GM18507 (cell line): ENCODE data around the gene AIMP2.
A peak's percentile ranks its signal among the peaks of the same experiment; 100 is the strongest.
"Not testable (repeated sequence)": the region's sequence is repeated elsewhere in the genome, so short reads cannot be mapped to it uniquely, and the experiment has no call there.

ENCODE experiments used
- DNase-seq: peaks from one replicate; pipeline ENCODE4 v3.0.0; 2011; ENCODE audit warnings: low read depth; ENCODE audit not compliant: insufficient read length; ENCODE audit errors: extremely low spot score
- FAIRE-seq: peaks from 2 replicates; lab custom pipeline; 2011; peaks lifted over from hg19 to GRCh38; lab: Jason Lieb, UNC

Gene AIMP2

DNA sequence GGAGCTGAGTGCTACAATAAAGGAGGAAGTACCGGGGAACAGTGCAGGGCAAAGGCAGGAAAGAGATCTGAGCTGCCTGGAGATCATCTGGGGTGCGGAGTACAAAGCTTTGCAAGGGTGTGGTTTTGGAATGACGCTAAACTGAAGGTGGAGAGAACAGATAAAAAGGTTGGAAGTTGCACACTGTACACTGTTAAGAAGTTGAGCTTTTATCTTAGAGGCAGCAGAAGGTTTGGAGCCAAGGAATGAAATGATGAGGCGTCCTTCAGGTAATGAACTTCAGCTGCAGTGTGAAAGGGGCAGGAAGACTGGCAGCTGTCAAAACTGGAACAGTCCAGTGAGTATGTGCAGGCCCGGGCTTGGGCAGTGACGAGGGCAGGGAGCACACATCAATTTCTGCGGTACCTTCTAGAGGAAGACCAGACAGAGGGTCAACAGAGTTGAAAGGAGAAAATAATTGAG lies 14.9 kb downstream of the AIMP2 start:
- DNase-seq: no peak
- no peak for FAIRE-seq

GRCh38 chr7:6026011-6026819 lies 17.1 kb downstream of the AIMP2 start:
- FAIRE-seq (peak; percentile 72), DNase-seq (peak; percentile 42)

DNA sequence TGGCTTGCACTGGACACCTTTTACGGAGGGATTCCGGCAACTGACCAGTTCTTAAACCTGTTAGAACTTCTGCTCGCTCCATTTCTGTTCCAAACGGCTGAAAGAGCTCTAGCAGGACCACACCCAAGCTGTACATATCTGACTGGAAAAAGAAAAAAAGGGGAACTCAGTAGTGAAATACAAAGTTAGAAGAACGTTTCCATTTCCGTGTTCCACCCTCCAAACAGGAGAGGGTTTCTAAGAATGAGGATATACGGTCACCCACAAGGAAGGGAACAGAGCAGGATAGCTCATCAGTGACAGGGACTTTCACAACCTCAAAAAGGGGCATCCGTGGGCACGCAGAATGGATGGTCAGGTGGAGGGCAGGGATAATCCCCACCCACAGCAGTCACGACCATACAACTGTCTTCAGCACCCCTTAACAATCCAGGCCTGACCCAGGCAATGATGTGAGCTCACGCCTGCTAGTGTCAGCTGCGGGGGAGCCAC lies 17.8 kb downstream of the AIMP2 start:
- no peak for FAIRE-seq
- DNase-seq: no peak

DNA sequence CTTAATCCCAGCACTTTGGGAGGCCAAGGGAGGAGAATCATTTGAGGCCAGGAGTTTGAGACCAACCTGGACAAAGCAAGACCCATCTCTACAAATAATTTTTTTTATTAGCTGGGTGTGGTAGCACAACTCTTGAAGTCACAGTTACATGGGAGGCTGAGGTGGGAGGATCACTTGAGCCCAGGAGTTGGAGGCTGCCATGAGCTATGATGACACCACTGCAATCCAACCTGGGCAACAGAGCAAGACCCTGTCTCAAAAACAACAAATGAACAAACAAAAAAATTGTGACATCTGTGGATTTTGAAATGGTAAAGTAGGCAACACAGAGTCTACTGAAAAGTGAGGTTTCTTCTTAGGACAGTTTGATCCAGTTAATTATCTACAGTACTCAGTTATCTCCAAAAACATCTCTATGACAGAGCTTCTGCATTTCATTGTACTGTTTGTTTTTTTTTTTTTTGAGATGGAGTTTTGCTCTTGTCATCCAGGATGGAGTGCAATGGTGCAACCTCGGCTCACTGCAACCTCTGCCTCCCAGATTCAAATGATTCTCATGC lies 18.8 kb downstream of the AIMP2 start:
- no peak for FAIRE-seq
- DNase-seq: no peak

- FAIRE-seq (no peak), DNase-seq (no peak)
These were observed 19.5 kb downstream of the AIMP2 start for GRCh38 chr7:6028563-6028962.

DNA sequence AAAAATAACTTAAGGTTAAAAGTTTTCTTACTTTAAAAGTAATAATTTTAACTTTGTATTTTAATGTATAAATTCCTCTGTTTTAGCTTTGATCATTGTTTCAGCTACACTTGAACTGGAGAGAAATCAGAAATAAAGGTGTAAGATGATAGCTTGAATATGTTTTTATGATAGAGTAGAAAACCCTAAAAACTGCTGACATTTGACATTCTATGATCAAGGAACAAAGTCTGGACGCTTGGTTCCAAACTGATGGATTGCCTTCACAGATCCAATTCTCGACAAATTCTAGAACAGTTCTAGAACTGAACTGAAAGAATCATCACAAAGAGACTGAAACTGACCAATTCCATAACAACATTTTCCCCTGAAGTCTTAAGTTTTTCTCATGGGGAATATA lies 21.9 kb downstream of the AIMP2 start, which contains the start of gene ANKRD61:
ANKRD61 (plus strand) TSS at position 389 of the 400 bp plus-strand sequence; CDS start at position 389, 0 bp downstream.
- FAIRE-seq: no peak
- no peak for DNase-seq

GRCh38 chr7:6031567-6031966 lies 22.5 kb downstream of the AIMP2 start:
- no peak for DNase-seq
- FAIRE-seq: no peak

GRCh38 chr7:6032167-6032566 lies 23.1 kb downstream of the AIMP2 start:
- no peak for FAIRE-seq
- DNase-seq: no peak

DNA sequence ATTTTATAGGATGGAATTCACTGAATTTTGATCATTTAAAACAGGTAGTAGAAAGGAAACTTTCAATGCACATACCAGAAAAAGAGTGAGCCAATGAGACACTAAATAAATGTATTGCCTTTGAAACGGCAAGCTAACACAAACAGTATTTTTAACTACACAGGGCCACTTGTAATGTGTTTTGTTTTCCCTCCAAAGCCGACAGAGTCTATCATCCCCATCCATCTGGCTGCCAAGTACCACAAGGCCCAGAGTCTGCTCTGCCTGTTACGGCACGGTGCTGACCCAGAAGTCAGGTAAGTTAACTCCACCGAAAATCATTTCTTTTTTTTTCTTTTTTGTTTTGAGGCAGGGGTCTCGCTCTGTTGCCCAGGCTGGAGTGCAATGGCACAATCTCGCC lies 23.6 kb downstream of the AIMP2 start:
- no peak for FAIRE-seq

GRCh38 chr7:6035165-6035564 lies 26.1 kb downstream of the AIMP2 start:
- FAIRE-seq (no peak), DNase-seq (no peak)

More for the DNA sequence above, 23.6 kb downstream of the AIMP2 start:
- DNase-seq: no peak

DNA sequence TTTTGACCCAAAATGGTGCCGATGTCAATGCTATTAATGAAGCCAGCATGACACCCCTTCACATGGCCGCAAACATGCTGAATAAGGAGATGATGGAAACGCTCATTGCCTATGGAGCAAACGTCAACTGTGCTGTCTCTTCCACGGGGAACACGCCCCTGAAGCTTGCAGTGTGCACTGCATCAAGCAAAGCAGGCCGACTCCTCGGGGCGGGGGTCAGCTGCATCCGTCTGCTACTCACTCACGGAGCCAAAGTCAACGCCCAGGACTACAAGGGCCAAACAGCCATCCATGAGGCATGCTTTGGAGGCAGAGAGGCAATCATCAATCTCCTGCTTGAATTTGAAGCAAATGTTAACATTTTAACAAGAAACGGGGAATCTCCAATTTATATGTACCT lies 26.6 kb downstream of the AIMP2 start:
- DNase-seq (no peak), FAIRE-seq (no peak)

DNA sequence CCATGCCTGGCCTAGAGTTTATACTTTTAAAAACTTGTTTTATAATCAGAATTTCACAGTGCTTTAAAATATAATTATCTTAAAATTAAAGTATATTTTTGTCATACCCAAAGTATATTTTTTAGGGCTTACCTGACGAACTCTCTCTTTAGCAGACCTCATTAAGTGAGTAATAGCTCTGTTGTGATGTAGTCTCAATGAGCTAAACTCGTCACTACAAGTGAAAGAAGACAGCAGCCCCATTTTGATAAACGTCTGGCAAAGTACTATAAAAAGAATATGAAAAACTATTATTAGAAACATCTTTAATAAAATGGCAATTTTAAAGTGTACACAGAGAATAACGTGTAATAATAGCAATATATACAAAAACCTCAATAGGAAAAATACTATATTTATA lies 40.7 kb downstream of the AIMP2 start:
- DNase-seq (no peak), FAIRE-seq (no peak)

- FAIRE-seq, DNase-seq: not testable (repeated sequence)
These were observed 42.1 kb downstream of the AIMP2 start for GRCh38 chr7:6051185-6051584.

DNA sequence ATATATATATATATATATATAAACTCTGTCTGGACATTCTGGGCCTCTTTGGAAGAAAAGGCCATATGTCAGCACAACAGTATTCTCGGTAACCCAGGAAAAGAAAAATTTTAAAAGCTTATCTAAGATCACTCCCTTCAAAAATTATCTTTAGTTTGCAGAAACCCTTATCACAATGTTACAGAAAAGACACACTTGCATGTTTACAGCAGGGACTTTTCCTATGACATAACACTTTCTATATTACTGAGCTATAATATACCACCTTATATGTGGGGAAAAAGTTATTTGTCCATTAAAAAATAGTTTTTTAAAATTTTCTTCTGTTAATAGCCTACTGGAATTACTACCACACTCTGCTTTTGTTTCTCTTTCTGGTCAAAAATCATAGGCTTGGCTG lies 47.5 kb downstream of the AIMP2 start:
- FAIRE-seq (no peak), DNase-seq (no peak)

- FAIRE-seq: peak; percentile 29
- DNase-seq: no peak
These were observed 48.5 kb downstream of the AIMP2 start for GRCh38 chr7:6057316-6058129.

DNA sequence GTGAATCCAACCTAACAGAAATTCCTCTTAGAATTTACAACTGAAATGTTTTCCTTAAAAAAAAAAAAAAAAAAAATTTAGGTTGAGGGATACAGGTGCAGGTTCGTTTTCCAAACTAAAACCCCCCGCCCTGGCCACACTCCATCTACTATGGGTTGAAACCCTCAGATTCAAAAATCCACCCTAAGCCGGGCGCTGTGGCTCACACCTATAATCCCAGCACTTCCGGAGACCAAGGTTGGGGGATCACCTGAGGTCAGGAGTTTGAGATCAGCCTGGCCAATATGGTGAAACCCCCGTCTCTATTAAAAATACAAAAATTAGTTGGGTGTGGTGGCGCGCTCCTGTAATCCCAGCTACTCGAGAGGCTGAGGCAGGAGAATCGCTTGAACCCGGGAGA lies 50.9 kb downstream of the AIMP2 start:
- DNase-seq, FAIRE-seq: not testable (repeated sequence)

DNA sequence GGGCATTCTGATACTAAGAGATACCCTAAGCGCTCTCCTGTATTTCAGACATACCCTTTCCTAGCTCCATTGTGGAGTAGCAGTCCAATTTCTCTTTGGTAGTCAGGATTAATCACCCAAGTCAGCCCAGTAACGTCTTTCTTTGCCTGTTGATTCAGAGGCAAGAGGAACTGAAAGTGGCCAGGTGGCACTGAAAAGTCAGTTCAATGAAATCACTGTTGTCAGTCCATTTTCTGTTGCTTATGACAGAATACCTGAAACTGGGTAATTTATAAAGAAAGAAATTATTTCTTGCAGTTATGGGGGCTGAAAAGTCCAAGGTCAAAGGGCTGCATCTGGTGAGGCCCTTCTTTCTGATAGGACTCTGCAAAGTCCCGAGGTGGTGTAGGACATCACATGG lies 62.3 kb downstream of the AIMP2 start:
- no peak for DNase-seq

More for the DNA sequence above, 62.3 kb downstream of the AIMP2 start:
- FAIRE-seq: peak; percentile 62
